Fibroblast of lung (primary cell): ENCODE results near the gene CDC14B. TPM values are rescaled to one million over a fixed set of nuclear protein-coding genes. Genes with fewer than 3 reads are reported as not detected.
A peak's percentile ranks its signal among the peaks of the same experiment; 100 is the strongest.

Experiments used
- DNase-seq, 2 donors: peaks; one replicate each; pipeline versions ENCODE4 v3.0.0 to v3.0.0-alpha.2; 2010; ENCODE audit warnings: low read depth in 2 of 2
- H2AFZ ChIP-seq: 2 replicates; pipeline ENCODE4 v1.5.1; 2012; ENCODE audit warnings: low read length, control low read depth, inconsistent platforms
- H3K27ac ChIP-seq: 2 replicates; pipeline ENCODE4 v1.5.1; 2011; ENCODE audit warnings: low read length, control low read depth; ENCODE audit not compliant: insufficient read depth
- H3K27me3 ChIP-seq: 2 replicates; pipeline ENCODE4 v1.5.1; 2011; ENCODE audit warnings: mild to moderate bottlenecking, low read length; ENCODE audit not compliant: control insufficient read depth, insufficient read depth
- H3K36me3 ChIP-seq: 2 replicates; pipeline ENCODE4 v1.5.1; 2011; ENCODE audit warnings: low read length; ENCODE audit not compliant: control insufficient read depth, insufficient read depth
- H3K4me1 ChIP-seq: 2 replicates; pipeline ENCODE4 v1.5.1; 2011; ENCODE audit warnings: low read length; ENCODE audit not compliant: control insufficient read depth, insufficient read depth; ENCODE audit errors: extremely low read depth
- H3K4me2 ChIP-seq: 2 replicates; pipeline ENCODE4 v1.5.1; 2011; ENCODE audit warnings: low read length, control low read depth; ENCODE audit not compliant: insufficient read depth; ENCODE audit errors: extremely low read depth
- H3K4me3 ChIP-seq, 4 experiments: fragments of 200-600 bp in 1 of 4; sonication (generic) in 1 of 4; replicated peaks in 1 of 4; 2 replicates each; pipeline ENCODE4 v1.5.1; 2011 to 2016; ENCODE audit warnings: low read length in 4 of 4, low read depth in 3 of 4, mild to moderate bottlenecking in 3 of 4, control low read depth in 2 of 4, inconsistent platforms in 1 of 4, mixed read lengths in 1 of 4; ENCODE audit not compliant: insufficient read depth in 1 of 4; ENCODE audit errors: control extremely low read depth in 1 of 4
- H3K79me2 ChIP-seq: 2 replicates; pipeline ENCODE4 v1.5.1; 2012; ENCODE audit warnings: mild to moderate bottlenecking, low read length, inconsistent platforms; ENCODE audit not compliant: control insufficient read depth, insufficient read depth
- H3K9ac ChIP-seq: 2 replicates; pipeline ENCODE4 v1.5.1; 2011; ENCODE audit warnings: mild to moderate bottlenecking, low read length, control low read depth; ENCODE audit not compliant: insufficient read depth
- H3K9me3 ChIP-seq: 2 replicates; pipeline ENCODE4 v1.5.1; 2012; ENCODE audit warnings: low read depth, low read length; ENCODE audit not compliant: control insufficient read depth, insufficient read depth
- H4K20me1 ChIP-seq: 2 replicates; pipeline ENCODE4 v1.5.1; 2011; ENCODE audit warnings: low read length; ENCODE audit not compliant: control insufficient read depth, insufficient read depth; ENCODE audit errors: extremely low read depth
- EZH2 ChIP-seq: IDR thresholded peaks from 2 replicates; pipeline ENCODE4 v1.5.1; 2012; ENCODE audit warnings: low read length, control low read depth, mild to moderate bottlenecking; ENCODE audit errors: missing control alignments
- polyA plus RNA-seq, 2 donors: library from polyadenylated mRNA; depleted of rRNA in 1 of 2; stranded (reverse) in 1 of 2; unstranded in 1 of 2; fragments of >200 nt; gene quantifications; 2 replicates each; pipeline ENCODE4 v1.2.1, GENCODE V29; 2011 to 2012; ENCODE audit warnings: missing spikeins in 1 of 2
- total RNA-seq: library from RNA; depleted of rRNA; stranded (reverse); fragments of >200 nt; gene quantifications from 2 replicates; pipeline ENCODE4 v1.2.1, GENCODE V29; 2014
- TF ChIP-seq, protein P1 (sequence below), 2 donors: IDR thresholded peaks in 1 of 2; conservative IDR thresholded peaks in 1 of 2; 1 replicate in 1 of 2; 2 replicates in 1 of 2; pipeline ENCODE4 v1.5.1; 2011 to 2012; ENCODE audit warnings: low read length in 2 of 2, control low read depth in 1 of 2, inconsistent platforms in 1 of 2, low read depth in 1 of 2, mild to moderate bottlenecking in 1 of 2

CDC14B gene
- total and polyA plus RNA-seq, 2 donors (not counting 1 experiment from before 2014, with no cell fraction given), result 38.0 to 68.5 TPM

DNA sequence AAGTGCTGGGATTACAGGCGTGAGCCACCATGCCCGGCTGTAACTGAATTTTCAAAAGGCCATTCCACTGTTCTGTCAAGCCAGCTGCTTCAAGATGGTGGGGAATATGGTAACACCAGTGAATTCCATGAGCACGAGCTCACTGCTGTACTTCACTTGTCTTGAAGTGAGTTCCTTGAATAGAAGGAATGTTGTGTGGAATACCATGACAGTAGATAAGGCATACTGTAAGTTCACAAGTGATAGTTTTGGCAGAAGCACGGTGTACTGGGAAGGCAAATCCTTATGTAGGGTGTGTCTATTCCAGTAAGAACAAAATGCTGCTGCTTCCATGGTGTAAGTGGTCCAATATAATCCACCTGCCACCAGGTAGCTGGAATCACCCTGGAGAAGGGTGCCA, 42.1 kb upstream of the CDC14B start:
- no peaks in the 10 kb centered on the region for H3K36me3 ChIP-seq
- no peaks in the 10 kb centered on the region for H3K79me2 ChIP-seq
- no peak overlapping the region for H3K27ac ChIP-seq
- H4K20me1 ChIP-seq, result no peaks in the 10 kb centered on the region
- TF ChIP-seq, protein P1, sequence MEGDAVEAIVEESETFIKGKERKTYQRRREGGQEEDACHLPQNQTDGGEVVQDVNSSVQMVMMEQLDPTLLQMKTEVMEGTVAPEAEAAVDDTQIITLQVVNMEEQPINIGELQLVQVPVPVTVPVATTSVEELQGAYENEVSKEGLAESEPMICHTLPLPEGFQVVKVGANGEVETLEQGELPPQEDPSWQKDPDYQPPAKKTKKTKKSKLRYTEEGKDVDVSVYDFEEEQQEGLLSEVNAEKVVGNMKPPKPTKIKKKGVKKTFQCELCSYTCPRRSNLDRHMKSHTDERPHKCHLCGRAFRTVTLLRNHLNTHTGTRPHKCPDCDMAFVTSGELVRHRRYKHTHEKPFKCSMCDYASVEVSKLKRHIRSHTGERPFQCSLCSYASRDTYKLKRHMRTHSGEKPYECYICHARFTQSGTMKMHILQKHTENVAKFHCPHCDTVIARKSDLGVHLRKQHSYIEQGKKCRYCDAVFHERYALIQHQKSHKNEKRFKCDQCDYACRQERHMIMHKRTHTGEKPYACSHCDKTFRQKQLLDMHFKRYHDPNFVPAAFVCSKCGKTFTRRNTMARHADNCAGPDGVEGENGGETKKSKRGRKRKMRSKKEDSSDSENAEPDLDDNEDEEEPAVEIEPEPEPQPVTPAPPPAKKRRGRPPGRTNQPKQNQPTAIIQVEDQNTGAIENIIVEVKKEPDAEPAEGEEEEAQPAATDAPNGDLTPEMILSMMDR (conservative IDR thresholded peaks at IDR 0.05 in 1 of 2, IDR thresholded peaks at IDR 0.05 in 1 of 2; ENCODE audit: low read depth in 1 of 2, low read length in 2 of 2), result no peak
- TF ChIP-seq EZH2, result no peak
- H3K4me1 ChIP-seq, result no peaks in the 10 kb centered on the region
- no peak overlapping the region for H2AFZ ChIP-seq
- H3K9ac ChIP-seq, result no peak overlapping the region
- DNase-seq, result peak; percentile 7 to 78
- H3K9me3 ChIP-seq, result no peaks in the 10 kb centered on the region
- no peak overlapping the region for H3K4me3 ChIP-seq
- H3K27me3 ChIP-seq, result no peaks in the 10 kb centered on the region
- H3K4me2 ChIP-seq, result no peak overlapping the region

DNA sequence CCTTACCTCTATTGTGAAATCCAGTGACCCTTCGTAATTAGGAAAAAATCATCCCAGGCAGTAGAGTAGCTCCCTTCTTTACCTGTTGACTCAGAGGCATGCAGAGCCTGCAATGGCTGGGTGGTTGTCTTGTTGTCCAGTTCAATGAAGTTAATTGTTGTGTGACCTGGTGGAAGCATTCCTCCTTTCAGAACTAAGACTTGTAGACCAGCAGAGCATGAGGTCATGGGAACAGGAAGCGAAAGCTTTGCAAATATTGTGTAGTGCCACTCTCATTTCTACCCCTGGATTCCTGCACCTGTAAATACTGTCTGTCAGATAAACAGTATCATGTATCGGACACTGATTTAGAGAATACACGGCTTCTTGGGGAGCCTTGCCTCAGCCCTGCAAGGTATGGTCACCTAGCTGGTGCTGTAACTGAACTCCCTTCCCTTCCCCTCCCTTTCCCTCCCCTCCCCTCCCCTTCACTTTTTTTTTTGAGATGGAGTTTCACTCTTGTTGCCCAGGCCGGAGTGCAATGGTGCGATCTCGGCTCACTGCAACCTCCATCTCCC, 41.1 kb upstream of the CDC14B start:
- no peaks in the 10 kb centered on the region for H3K9me3 ChIP-seq
- TF ChIP-seq EZH2, result no peak
- TF ChIP-seq, protein P1 (conservative IDR thresholded peaks at IDR 0.05 in 1 of 2, IDR thresholded peaks at IDR 0.05 in 1 of 2; ENCODE audit: low read depth in 1 of 2, low read length in 2 of 2), result no peak

DNA sequence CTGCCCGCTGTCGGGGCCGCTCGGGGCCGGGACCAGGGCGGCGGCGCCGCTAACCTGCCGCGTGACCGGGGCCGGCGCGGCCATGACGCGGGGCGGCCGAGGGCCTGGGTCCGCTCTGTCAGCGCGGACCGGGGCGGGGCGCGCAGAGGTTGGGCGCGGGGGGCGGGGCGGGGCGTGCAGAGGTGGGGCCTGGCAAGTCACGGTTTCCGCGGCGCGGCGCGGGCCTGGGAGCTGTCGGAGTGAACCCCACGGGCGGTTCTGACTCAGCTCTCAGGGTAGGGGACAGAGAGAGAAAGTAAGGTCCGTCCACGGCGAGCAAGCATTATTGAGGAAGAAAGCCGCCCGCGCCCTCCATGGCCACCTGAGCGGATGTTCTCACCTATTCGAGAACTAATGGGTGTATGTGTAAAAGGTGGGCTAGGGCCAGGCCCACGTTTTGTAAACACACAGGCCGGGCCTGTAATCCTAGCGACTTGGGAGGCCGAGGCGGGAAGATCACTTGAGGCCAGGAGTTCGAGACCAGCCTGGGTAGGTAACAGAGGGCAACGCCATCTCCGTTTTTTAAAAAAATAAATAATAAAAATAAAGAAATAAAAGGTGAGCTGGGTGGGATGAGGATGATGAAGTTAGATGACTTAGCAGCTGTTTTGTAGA, 35.7 kb upstream of the CDC14B start, which contains the start of gene PRXL2C:
PRXL2C (minus strand) TSS at position 120 of the 654 bp plus-strand sequence; CDS start at position 84, 36 bp downstream.
- no peak for TF ChIP-seq EZH2
- TF ChIP-seq, protein P1 (conservative IDR thresholded peaks at IDR 0.05 in 1 of 2, IDR thresholded peaks at IDR 0.05 in 1 of 2; ENCODE audit: low read depth in 1 of 2, low read length in 2 of 2), result no peak
- peaks cover 2% of the 10 kb centered on the region for H3K36me3 ChIP-seq
- no peaks in the 10 kb centered on the region for H3K27me3 ChIP-seq
- no peaks in the 10 kb centered on the region for H3K9me3 ChIP-seq
- H3K4me3 ChIP-seq, result peak within 1 kb of the TSS; percentile 69 to 82 (median 72)
- H3K27ac ChIP-seq, result peak within 1 kb of the TSS; percentile 97
- peak within 1 kb of the TSS; percentile 48 for H2AFZ ChIP-seq
- H3K9ac ChIP-seq, result peak within 1 kb of the TSS; percentile 96
- peak; percentile 65 to 70 for DNase-seq
- peak within 1 kb of the TSS; percentile 92 for H3K4me2 ChIP-seq
- no peaks in the 10 kb centered on the region for H3K4me1 ChIP-seq
- H4K20me1 ChIP-seq, result no peaks in the 10 kb centered on the region
- H3K79me2 ChIP-seq, result peaks cover 3% of the 10 kb centered on the region

More for the DNA sequence above, 41.1 kb upstream of the CDC14B start:
- H3K9ac ChIP-seq, result no peak overlapping the region
- DNase-seq, result no peak
- H3K4me1 ChIP-seq, result no peaks in the 10 kb centered on the region
- no peaks in the 10 kb centered on the region for H4K20me1 ChIP-seq
- H3K4me2 ChIP-seq, result no peak overlapping the region
- no peaks in the 10 kb centered on the region for H3K27me3 ChIP-seq
- H3K79me2 ChIP-seq, result no peaks in the 10 kb centered on the region
- H3K4me3 ChIP-seq, result no peak overlapping the region
- H3K36me3 ChIP-seq, result no peaks in the 10 kb centered on the region
- no peak overlapping the region for H3K27ac ChIP-seq
- no peak overlapping the region for H2AFZ ChIP-seq
